SW 1271 (cell line): ENCODE data around the gene ATP2B2.

Experiments
- DNase-seq, 2 experiments: peaks; one replicate each; lab custom pipeline; 2025; lab: John Stamatoyannopoulos, UW

The ATP2B2 gene

GRCh38 chr3:10493202-10493589, 12.2 kb downstream of the ATP2B2 start:
- DNase-seq, result no peak

GRCh38 chr3:10492364-10493201, 12.8 kb downstream of the ATP2B2 start:
- no peak for DNase-seq

- DNase-seq, result no peak
Observed at GRCh38 chr3:10489746-10490483, 15.5 kb downstream of the ATP2B2 start.

GRCh38 chr3:10487988-10488633, 17.3 kb downstream of the ATP2B2 start:
- DNase-seq, result no peak

GRCh38 chr3:10485806-10486205, 19.6 kb downstream of the ATP2B2 start:
- DNase-seq, result no peak

- DNase-seq, result no peak
Observed at GRCh38 chr3:10485380-10485779, 20.0 kb downstream of the ATP2B2 start.

- DNase-seq, result no peak
Observed at GRCh38 chr3:10484709-10485108, 20.7 kb downstream of the ATP2B2 start.

GRCh38 chr3:10483686-10484345, 21.6 kb downstream of the ATP2B2 start:
- DNase-seq, result no peak

- no peak for DNase-seq
Observed at GRCh38 chr3:10483364-10483675, 22.1 kb downstream of the ATP2B2 start.

GRCh38 chr3:10482631-10483363, 22.6 kb downstream of the ATP2B2 start:
- no peak for DNase-seq

GRCh38 chr3:10480871-10481378, 24.5 kb downstream of the ATP2B2 start:
- DNase-seq, result no peak

- no peak for DNase-seq
Observed at GRCh38 chr3:10479311-10479710, 26.1 kb downstream of the ATP2B2 start.

GRCh38 chr3:10475983-10476382, 29.4 kb downstream of the ATP2B2 start:
- no peak for DNase-seq

- no peak for DNase-seq
Observed at GRCh38 chr3:10474847-10475246, 30.5 kb downstream of the ATP2B2 start.

- no peak for DNase-seq
Observed at GRCh38 chr3:10474275-10474646, 31.1 kb downstream of the ATP2B2 start.

GRCh38 chr3:10473581-10474274, 31.7 kb downstream of the ATP2B2 start:
- DNase-seq, result no peak

- no peak for DNase-seq
Observed at GRCh38 chr3:10472877-10473440, 32.4 kb downstream of the ATP2B2 start.

- DNase-seq, result no peak
Observed at GRCh38 chr3:10471054-10471688, 34.2 kb downstream of the ATP2B2 start.

- no peak for DNase-seq
Observed at GRCh38 chr3:10470120-10471053, 35.0 kb downstream of the ATP2B2 start.
